ENCODE measurements around the gene NUP188.

DNA sequence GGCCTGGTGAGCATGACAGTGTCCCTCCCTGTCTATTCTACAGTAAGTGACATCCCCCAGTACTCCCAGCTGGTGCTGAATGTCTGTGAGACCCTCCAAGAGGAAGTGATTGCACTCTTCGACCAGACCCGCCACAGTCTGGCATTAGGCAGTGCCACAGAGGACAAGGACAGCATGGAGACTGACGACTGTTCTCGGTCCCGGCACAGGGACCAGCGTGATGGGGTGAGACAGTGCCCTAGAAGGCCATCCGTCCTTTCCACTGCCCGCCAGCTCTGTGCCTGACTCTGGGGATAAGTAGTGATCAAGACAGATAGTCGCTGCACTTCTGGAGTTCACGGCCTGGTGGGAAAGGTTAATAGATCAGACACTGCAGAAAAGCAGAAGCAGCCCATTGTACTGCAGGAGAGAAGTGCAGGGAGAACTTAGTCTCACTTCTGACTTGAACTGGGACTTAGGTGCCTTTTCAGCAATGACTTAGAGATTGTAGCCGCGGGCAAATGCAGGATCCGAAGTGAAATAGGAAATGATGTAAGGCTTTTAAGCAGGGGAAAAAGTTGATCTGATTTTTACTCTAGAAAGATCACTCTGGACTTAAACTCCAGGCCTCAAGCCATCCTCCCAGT is 52.2 kb downstream of the NUP188 start:
- TF ChIP-seq POLR2AphosphoS5 (IDR thresholded peaks at IDR 0.05; ENCODE audit: low read depth), result no peak
- TF ChIP-seq, protein P1, sequence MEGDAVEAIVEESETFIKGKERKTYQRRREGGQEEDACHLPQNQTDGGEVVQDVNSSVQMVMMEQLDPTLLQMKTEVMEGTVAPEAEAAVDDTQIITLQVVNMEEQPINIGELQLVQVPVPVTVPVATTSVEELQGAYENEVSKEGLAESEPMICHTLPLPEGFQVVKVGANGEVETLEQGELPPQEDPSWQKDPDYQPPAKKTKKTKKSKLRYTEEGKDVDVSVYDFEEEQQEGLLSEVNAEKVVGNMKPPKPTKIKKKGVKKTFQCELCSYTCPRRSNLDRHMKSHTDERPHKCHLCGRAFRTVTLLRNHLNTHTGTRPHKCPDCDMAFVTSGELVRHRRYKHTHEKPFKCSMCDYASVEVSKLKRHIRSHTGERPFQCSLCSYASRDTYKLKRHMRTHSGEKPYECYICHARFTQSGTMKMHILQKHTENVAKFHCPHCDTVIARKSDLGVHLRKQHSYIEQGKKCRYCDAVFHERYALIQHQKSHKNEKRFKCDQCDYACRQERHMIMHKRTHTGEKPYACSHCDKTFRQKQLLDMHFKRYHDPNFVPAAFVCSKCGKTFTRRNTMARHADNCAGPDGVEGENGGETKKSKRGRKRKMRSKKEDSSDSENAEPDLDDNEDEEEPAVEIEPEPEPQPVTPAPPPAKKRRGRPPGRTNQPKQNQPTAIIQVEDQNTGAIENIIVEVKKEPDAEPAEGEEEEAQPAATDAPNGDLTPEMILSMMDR (conservative IDR thresholded peaks at IDR 0.05; ENCODE audit: low read depth in 2 of 2), result no peak

Data from GM23338 (cell line).